ENCODE results near the gene SDC3.

The SDC3 gene

GRCh38 chr1:30928789-30929134 is 20.2 kb upstream of the SDC3 start:
- DNase-seq (ENCODE audit: low spot score): no peak

GRCh38 chr1:30928171-30928570 is 19.6 kb upstream of the SDC3 start:
- no peak for DNase-seq (ENCODE audit: low spot score)

- no peak for DNase-seq (ENCODE audit: low spot score)
These were observed 18.9 kb upstream of the SDC3 start for GRCh38 chr1:30927448-30927847.

GRCh38 chr1:30923597-30923996 is 15.0 kb upstream of the SDC3 start:
- no peak for DNase-seq (ENCODE audit: low spot score)

- DNase-seq (ENCODE audit: low spot score): no peak
These were observed 12.3 kb upstream of the SDC3 start for GRCh38 chr1:30920827-30921226.

GRCh38 chr1:30919025-30919881 is 10.7 kb upstream of the SDC3 start:
- no peak for DNase-seq (ENCODE audit: low spot score)

GRCh38 chr1:30916296-30916695 is 7.7 kb upstream of the SDC3 start:
- DNase-seq (ENCODE audit: low spot score): no peak

GRCh38 chr1:30915491-30916230 is 7.1 kb upstream of the SDC3 start:
- DNase-seq (ENCODE audit: low spot score): no peak

GRCh38 chr1:30914931-30915330 is 6.4 kb upstream of the SDC3 start:
- no peak for DNase-seq (ENCODE audit: low spot score)

GRCh38 chr1:30914587-30914922 is 6.0 kb upstream of the SDC3 start:
- DNase-seq (ENCODE audit: low spot score): no peak

GRCh38 chr1:30912913-30913652 is 4.5 kb upstream of the SDC3 start:
- no peak for DNase-seq (ENCODE audit: low spot score)

- DNase-seq (ENCODE audit: low spot score): no peak
These were observed 3.7 kb upstream of the SDC3 start for GRCh38 chr1:30912224-30912623.

GRCh38 chr1:30911059-30911954 is 2.7 kb upstream of the SDC3 start:
- DNase-seq (ENCODE audit: low spot score): peak; percentile 90

- DNase-seq (ENCODE audit: low spot score): no peak
These were observed 959 bp upstream of the SDC3 start for GRCh38 chr1:30909365-30910068.

- DNase-seq (ENCODE audit: low spot score): no peak
These were observed 252 bp downstream of the SDC3 start for GRCh38 chr1:30908316-30908695.

- no peak for DNase-seq (ENCODE audit: low spot score)
These were observed 860 bp downstream of the SDC3 start for GRCh38 chr1:30907481-30908315.

GRCh38 chr1:30906631-30907441 is 1.7 kb downstream of the SDC3 start:
- no peak for DNase-seq (ENCODE audit: low spot score)

GRCh38 chr1:30905916-30906620 is 2.5 kb downstream of the SDC3 start:
- DNase-seq (ENCODE audit: low spot score): no peak

GRCh38 chr1:30905403-30905802 is 3.2 kb downstream of the SDC3 start:
- DNase-seq (ENCODE audit: low spot score): no peak
